ENCODE results near the gene SIPA1L2. TPM values are rescaled to one million over a fixed set of nuclear protein-coding genes. Genes with fewer than 3 reads are reported as not detected.
A peak's percentile ranks its signal among the peaks of the same experiment; 100 is the strongest.

Gene SIPA1L2
- 10 to 100 TPM; 16.3 to 46.9 (median 35.9) TPM for total RNA-seq

GRCh38 chr1:232630047-232630893, at the start of gene SIPA1L2:
SIPA1L2 (minus strand) TSS chr1:232630133; CDS start chr1:232515339, 114,794 bp downstream.
- no peaks in the 10 kb centered on the region for H3K27me3 ChIP-seq
- H3K4me3 ChIP-seq = peak within 1 kb of the TSS; percentile 72 to 89 (median 83)
- intact Hi-C loops (cut with DNase I; ENCODE audit: low total_unique reads) = loop anchor here (10.0 kb wide), 1 partner anchor 765 kb away; no protein-coding TSS in a partner anchor
- H3K36me3 ChIP-seq = no peaks in the 10 kb centered on the region
- H3K27ac ChIP-seq = peak within 1 kb of the TSS; percentile 94 to 96
- DNase-seq (ENCODE audit: low spot score in 2 of 2) = peak; percentile 90 to 92
- TF ChIP-seq CTCF (IDR thresholded peaks at IDR 0.05) (peak; percentile 15 to 50 (median 21)), POLR2A (IDR thresholded peaks at IDR 0.05) (no peak), POLR2AphosphoS5 (IDR thresholded peaks at IDR 0.05) (peak; percentile 21 to 84 (median 61))
- no peaks in the 10 kb centered on the region for H3K9me3 ChIP-seq
- peaks cover 3 to 7% of the 10 kb centered on the region in 2 donors for H3K4me1 ChIP-seq

- peak overlapping the region in 1 of 2 donors; percentile 8 for H3K27ac ChIP-seq
Observed at GRCh38 chr1:232678185-232678886, 48.4 kb upstream of the SIPA1L2 start.

GRCh38 chr1:232676307-232676706, 46.4 kb upstream of the SIPA1L2 start:
- intact Hi-C loops (cut with DNase I; ENCODE audit: low total_unique reads) = no loop called here

More at GRCh38 chr1:232678185-232678886, 48.4 kb upstream of the SIPA1L2 start:
- intact Hi-C loops (cut with DNase I; ENCODE audit: low total_unique reads) = no loop called here
- DNase-seq (ENCODE audit: low spot score in 2 of 2) = no peak
- Histone ChIP-seq H3K36me3 (no peaks in the 10 kb centered on the region), H3K4me3 (no peak overlapping the region), H3K4me1 (no peaks in the 10 kb centered on the region), H3K27me3 (no peaks in the 10 kb centered on the region), H3K9me3 (no peaks in the 10 kb centered on the region)
- TF ChIP-seq POLR2AphosphoS5 (IDR thresholded peaks at IDR 0.05) = no peak
- TF ChIP-seq POLR2A (IDR thresholded peaks at IDR 0.05) = no peak
- no peak for TF ChIP-seq CTCF (IDR thresholded peaks at IDR 0.05)

GRCh38 chr1:232675898-232676297, 46.0 kb upstream of the SIPA1L2 start:
- Histone ChIP-seq H3K4me3 (no peak overlapping the region), H3K27me3 (no peaks in the 10 kb centered on the region), H3K9me3 (no peaks in the 10 kb centered on the region), H3K36me3 (no peaks in the 10 kb centered on the region), H3K4me1 (no peaks in the 10 kb centered on the region), H3K27ac (no peak overlapping the region)
- no peak for DNase-seq (ENCODE audit: low spot score in 2 of 2)
- TF ChIP-seq CTCF (IDR thresholded peaks at IDR 0.05) (no peak), POLR2A (IDR thresholded peaks at IDR 0.05) (no peak), POLR2AphosphoS5 (IDR thresholded peaks at IDR 0.05) (no peak)
- intact Hi-C loops (cut with DNase I; ENCODE audit: low total_unique reads) = no loop called here

More at GRCh38 chr1:232676307-232676706, 46.4 kb upstream of the SIPA1L2 start:
- H3K4me3 ChIP-seq = no peak overlapping the region
- no peak overlapping the region for H3K27ac ChIP-seq
- DNase-seq (ENCODE audit: low spot score in 2 of 2) = no peak
- no peaks in the 10 kb centered on the region for H3K27me3 ChIP-seq
- no peaks in the 10 kb centered on the region for H3K4me1 ChIP-seq
- no peaks in the 10 kb centered on the region for H3K9me3 ChIP-seq
- no peaks in the 10 kb centered on the region for H3K36me3 ChIP-seq
- TF ChIP-seq POLR2A (IDR thresholded peaks at IDR 0.05) = no peak
- TF ChIP-seq POLR2AphosphoS5 (IDR thresholded peaks at IDR 0.05) = no peak
- TF ChIP-seq CTCF (IDR thresholded peaks at IDR 0.05) = no peak
